ENCODE measurements around the gene LGALS9. TPM values are rescaled to one million over a fixed set of nuclear protein-coding genes. Genes with fewer than 3 reads are reported as not detected.

Gene LGALS9
- total RNA-seq, 1 donor from 2014 or later, result 9.4 TPM

- H3K9me3 Mint-ChIP-seq (ENCODE audit: unreplicated experiment), result no peaks in the 10 kb centered on the region
- peak overlapping the region; percentile 72 for H3K27ac Mint-ChIP-seq (ENCODE audit: unreplicated experiment)
- H3K27me3 Mint-ChIP-seq (ENCODE audit: low read depth, unreplicated experiment), result no peaks in the 10 kb centered on the region
- H3K4me1 Mint-ChIP-seq (ENCODE audit: low read depth, unreplicated experiment), result peaks cover 16% of the 10 kb centered on the region
- H3K36me3 ChIP-seq (ENCODE audit: insufficient read depth, low read length), result peaks cover 26% of the 10 kb centered on the region
- peaks cover 35% of the 10 kb centered on the region for H4K20me1 ChIP-seq (ENCODE audit: insufficient read depth, low read length)
- no peak overlapping the region for H3K4me3 Mint-ChIP-seq (ENCODE audit: unreplicated experiment)
- no peak overlapping the region for H3K4me2 ChIP-seq (ENCODE audit: low read length)
- DNase-seq (ENCODE audit: low read depth), result no peak
- no peak overlapping the region for H2AFZ ChIP-seq (ENCODE audit: low read depth, low read length)
- no peak for FAIRE-seq
- no peak overlapping the region for H3K27ac ChIP-seq (ENCODE audit: low read depth, low read length)
- no peaks in the 10 kb centered on the region for H3K27me3 ChIP-seq (ENCODE audit: insufficient read depth, low read length)
- no peak overlapping the region for H3K4me3 ChIP-seq (ENCODE audit: insufficient read depth, low read depth, low read length)
- H3K4me1 ChIP-seq (ENCODE audit: insufficient read depth, low read length), result peaks cover 2% of the 10 kb centered on the region
- peak; percentile 92 for TF ChIP-seq CTCF (IDR thresholded peaks at IDR 0.05; ENCODE audit: insufficient read depth, low read depth, low read length)
- no peak for TF ChIP-seq EZH2 (IDR thresholded peaks at IDR 0.05; ENCODE audit: insufficient read depth, low read length)
- no peak overlapping the region for H3K9ac ChIP-seq (ENCODE audit: low read length)
- H3K9me3 ChIP-seq (ENCODE audit: insufficient read depth, low read depth, low read length), result no peaks in the 10 kb centered on the region
- no peaks in the 10 kb centered on the region for H3K79me2 ChIP-seq (ENCODE audit: insufficient read depth, low read length)
- peaks cover 40% of the 10 kb centered on the region for H3K36me3 Mint-ChIP-seq (ENCODE audit: low read depth, unreplicated experiment)
Observed at GRCh38 chr17:27602721-27603420, 28.1 kb upstream of the LGALS9 start.

GRCh38 chr17:27603421-27603770, 27.6 kb upstream of the LGALS9 start:
- no peak overlapping the region for H3K9ac ChIP-seq (ENCODE audit: low read length)
- no peak overlapping the region for H3K4me3 Mint-ChIP-seq (ENCODE audit: unreplicated experiment)
- peak overlapping the region; percentile 34 for H3K27ac Mint-ChIP-seq (ENCODE audit: unreplicated experiment)
- DNase-seq (ENCODE audit: low read depth), result no peak
- H3K27me3 ChIP-seq (ENCODE audit: insufficient read depth, low read length), result no peaks in the 10 kb centered on the region
- no peaks in the 10 kb centered on the region for H3K9me3 ChIP-seq (ENCODE audit: insufficient read depth, low read depth, low read length)
- H3K9me3 Mint-ChIP-seq (ENCODE audit: unreplicated experiment), result no peaks in the 10 kb centered on the region
- H3K4me3 ChIP-seq (ENCODE audit: insufficient read depth, low read depth, low read length), result no peak overlapping the region
- H3K79me2 ChIP-seq (ENCODE audit: insufficient read depth, low read length), result no peaks in the 10 kb centered on the region
- H3K27ac ChIP-seq (ENCODE audit: low read depth, low read length), result no peak overlapping the region
- no peak overlapping the region for H2AFZ ChIP-seq (ENCODE audit: low read depth, low read length)
- H4K20me1 ChIP-seq (ENCODE audit: insufficient read depth, low read length), result peaks cover 40% of the 10 kb centered on the region
- peaks cover 2% of the 10 kb centered on the region for H3K4me1 ChIP-seq (ENCODE audit: insufficient read depth, low read length)
- H3K27me3 Mint-ChIP-seq (ENCODE audit: low read depth, unreplicated experiment), result no peaks in the 10 kb centered on the region
- no peak overlapping the region for H3K4me2 ChIP-seq (ENCODE audit: low read length)
- H3K36me3 Mint-ChIP-seq (ENCODE audit: low read depth, unreplicated experiment), result peaks cover 44% of the 10 kb centered on the region
- TF ChIP-seq EZH2 (IDR thresholded peaks at IDR 0.05; ENCODE audit: insufficient read depth, low read length), result no peak
- TF ChIP-seq CTCF (IDR thresholded peaks at IDR 0.05; ENCODE audit: insufficient read depth, low read depth, low read length), result no peak
- peaks cover 19% of the 10 kb centered on the region for H3K4me1 Mint-ChIP-seq (ENCODE audit: low read depth, unreplicated experiment)
- FAIRE-seq, result no peak
- peaks cover 27% of the 10 kb centered on the region for H3K36me3 ChIP-seq (ENCODE audit: insufficient read depth, low read length)
